Measurements from ENCODE around the gene PCDHB11. TPM values are rescaled to one million over a fixed set of nuclear protein-coding genes. Genes with fewer than 3 reads are reported as not detected.
"Not testable (repeated sequence)": the region's sequence is repeated elsewhere in the genome, so short reads cannot be mapped to it uniquely, and the experiment has no call there.

PCDHB11 gene
- total and polyA plus RNA-seq, 7 donors: 0.34 to 5.0 (median 3.1) TPM; not detected in 2

DNA sequence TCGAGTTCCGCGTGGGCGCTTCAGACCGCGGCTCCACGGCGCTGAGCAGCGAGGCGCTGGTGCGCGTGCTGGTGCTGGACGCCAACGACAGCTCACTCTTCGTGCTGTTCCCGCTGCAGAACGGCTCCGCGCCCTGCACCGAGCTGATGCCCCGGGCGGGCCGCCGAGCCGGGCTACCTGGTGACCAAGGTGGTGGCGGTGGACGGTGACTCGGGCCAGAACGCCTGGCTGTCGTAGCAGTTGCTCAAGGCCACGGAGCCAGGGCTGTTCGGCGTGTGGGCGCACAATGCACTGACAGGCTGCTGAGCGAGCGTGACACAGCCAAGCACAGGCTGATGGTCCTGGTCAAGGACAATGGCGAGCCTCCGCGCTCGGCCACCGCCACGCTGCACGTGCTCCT lies 42.1 kb downstream of the PCDHB11 start:
- no peak for DNase-seq
- intact Hi-C loops (cut with DNase I): no loop called here
- peaks cover 32 to 92% (median 65%) of the 10 kb centered on the region in 4 donors for H3K9me3 ChIP-seq

DNA sequence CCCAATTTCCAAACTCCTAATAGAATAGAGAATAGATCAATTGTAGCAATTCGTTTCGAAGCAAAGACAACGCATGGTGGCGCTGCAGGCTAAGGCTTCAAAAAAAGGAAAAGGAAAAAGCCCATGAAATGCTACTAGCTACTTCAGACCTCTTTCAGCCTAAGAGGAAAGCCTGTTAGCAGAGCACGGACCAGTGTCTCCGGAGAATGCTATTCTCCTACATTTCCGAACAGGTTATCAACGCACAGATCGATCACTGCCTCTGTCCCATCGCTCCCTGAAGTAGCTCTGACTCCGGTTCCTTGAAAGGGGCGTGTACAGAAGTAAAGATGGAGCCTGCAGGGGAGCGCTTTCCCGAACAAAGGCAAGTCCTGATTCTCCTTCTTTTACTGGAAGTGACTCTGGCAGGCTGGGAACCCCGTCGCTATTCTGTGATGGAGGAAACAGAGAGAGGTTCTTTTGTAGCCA lies 45.9 kb downstream of the PCDHB11 start, which contains the start of gene PCDHB15:
TSS of gene PCDHB15 (plus strand) at position 146 of the 468 bp plus-strand sequence. CDS start at position 330, 184 bp downstream.
- TF ChIP-seq POLR2AphosphoS5 (IDR thresholded peaks at IDR 0.05): no peak
- TF ChIP-seq EP300 (IDR thresholded peaks at IDR 0.05): no peak
- no peak for TF ChIP-seq CTCF (IDR thresholded peaks at IDR 0.05)
- no peak for TF ChIP-seq POLR2A (IDR thresholded peaks at IDR 0.05)
- Histone ChIP-seq H3K27me3 (peaks cover 0 to 9% (median 0%) of the 10 kb centered on the region in 3 donors), H3K4me1 (no peaks in the 10 kb centered on the region), H3K36me3 (peaks cover 0 to 10% (median 0%) of the 10 kb centered on the region in 4 donors), H3K4me3 (peak within 1 kb of the TSS; percentile 18 to 31 (median 25)), H3K27ac (no peak within 1 kb of the TSS), H3K9me3 (peaks cover 34 to 92% (median 66%) of the 10 kb centered on the region in 4 donors)
- DNase-seq: no peak
- intact Hi-C loops (cut with DNase I): no loop called here
- 14 to 33% methylated on average over 16 of the region's 16 CpGs for WGBS, 2 donors

More for the DNA sequence above, 42.1 kb downstream of the PCDHB11 start:
- TF ChIP-seq EP300 (IDR thresholded peaks at IDR 0.05) (no peak), CTCF (IDR thresholded peaks at IDR 0.05) (no peak), POLR2AphosphoS5 (IDR thresholded peaks at IDR 0.05) (no peak), POLR2A (IDR thresholded peaks at IDR 0.05) (no peak)
- 34 to 66% methylated on average over 43 of the region's 43 CpGs for WGBS, 2 donors
- Histone ChIP-seq H3K4me3 (no peak overlapping the region), H3K27ac (no peak overlapping the region), H3K36me3 (no peaks in the 10 kb centered on the region), H3K27me3 (peaks cover 0 to 15% (median 0%) of the 10 kb centered on the region in 3 donors), H3K4me1 (no peaks in the 10 kb centered on the region)

GRCh38 chr5:141246971-141247370 lies 47.5 kb downstream of the PCDHB11 start:
- DNase-seq; H3K27ac ChIP-seq; H3K36me3 ChIP-seq; intact Hi-C loops (cut with DNase I); H3K4me3 ChIP-seq; H3K4me1 ChIP-seq; H3K27me3 ChIP-seq: not testable (repeated sequence)
- WGBS, 2 donors: 50 to 77% methylated on average over 33 to 35 of the region's 42 CpGs
- peaks cover 43 to 92% (median 66%) of the 10 kb centered on the region in 4 donors for H3K9me3 ChIP-seq

- H3K27ac ChIP-seq; H3K4me3 ChIP-seq; H3K36me3 ChIP-seq; DNase-seq; H3K27me3 ChIP-seq; H3K4me1 ChIP-seq; intact Hi-C loops (cut with DNase I): not testable (repeated sequence)
- WGBS, 2 donors: 58 to 80% methylated on average over 34 of the region's 34 CpGs
- H3K9me3 ChIP-seq: peaks cover 41 to 92% (median 65%) of the 10 kb centered on the region in 4 donors
Measured at GRCh38 chr5:141247434-141247833, 48.0 kb downstream of the PCDHB11 start.

GRCh38 chr5:141250576-141250975 lies 51.1 kb downstream of the PCDHB11 start:
- Histone ChIP-seq H3K27me3 (no peaks in the 10 kb centered on the region), H3K9me3 (peaks cover 43 to 95% (median 61%) of the 10 kb centered on the region in 4 donors), H3K36me3 (peaks cover 0 to 10% (median 0%) of the 10 kb centered on the region in 4 donors), H3K27ac (no peak overlapping the region), H3K4me3 (no peak overlapping the region), H3K4me1 (no peaks in the 10 kb centered on the region)
- no peak for TF ChIP-seq POLR2A (IDR thresholded peaks at IDR 0.05)
- no peak for TF ChIP-seq POLR2AphosphoS5 (IDR thresholded peaks at IDR 0.05)
- no peak for TF ChIP-seq EP300 (IDR thresholded peaks at IDR 0.05)
- TF ChIP-seq CTCF (IDR thresholded peaks at IDR 0.05): no peak
- no peak for DNase-seq
- intact Hi-C loops (cut with DNase I): no loop called here

Other genes with a start within 250 kb of the PCDHB11 start
Only the 30 nearest of the 37 such genes appear.
- under 1 TPM; under 0.01 to 0.36 (median 0.27) TPM for gene PCDHB1, start 148.3 kb upstream of the PCDHB11 start, total RNA-seq
- under 1 TPM in 1 of 3 donors, not detected in 2; 0.04 TPM for gene PCDHB1, start 148.3 kb upstream of the PCDHB11 start, polyA plus RNA-seq
- 1 to 10 TPM; 2.2 to 5.7 (median 2.9) TPM for gene PCDHB2, start 105.0 kb upstream of the PCDHB11 start, total RNA-seq
- under 1 TPM; under 0.01 to 0.67 (median 0.23) TPM for gene PCDHB2, start 105.0 kb upstream of the PCDHB11 start, polyA plus RNA-seq
- 1 to 10 TPM; 1.7 to 4.9 (median 1.8) TPM for gene PCDHB3, start 99.2 kb upstream of the PCDHB11 start, total RNA-seq
- gene PCDHB3, start 99.2 kb upstream of the PCDHB11 start, polyA plus RNA-seq: under 1 TPM in 1 of 3 donors, not detected in 2; 0.23 TPM
- 1 to 10 TPM; 3.9 to 5.3 (median 4.5) TPM for gene PCDHB4, start 77.8 kb upstream of the PCDHB11 start, total RNA-seq
- gene PCDHB4, start 77.8 kb upstream of the PCDHB11 start, polyA plus RNA-seq: under 1 TPM; 0.23 to 0.60 (median 0.57) TPM
- 1 to 10 TPM; 3.1 to 6.5 (median 4.7) TPM for gene PCDHB5, start 64.4 kb upstream of the PCDHB11 start, total RNA-seq
- under 1 TPM in 2 of 3 donors, not detected in 1; under 0.01 to 0.51 TPM for gene PCDHB5, start 64.4 kb upstream of the PCDHB11 start, polyA plus RNA-seq
- gene PCDHB6, start 49.6 kb upstream of the PCDHB11 start, total RNA-seq: 1 to 10 TPM in 3 of 4 donors, under 1 TPM in 1; 0.71 to 2.3 (median 1.4) TPM
- gene PCDHB6, start 49.6 kb upstream of the PCDHB11 start, polyA plus RNA-seq: under 1 TPM in 1 of 3 donors, not detected in 2; 0.12 TPM
- gene PCDHB7, start 27.0 kb upstream of the PCDHB11 start, total RNA-seq: 1 to 10 TPM; 1.4 to 5.3 (median 2.5) TPM
- gene PCDHB7, start 27.0 kb upstream of the PCDHB11 start, polyA plus RNA-seq: under 1 TPM in 1 of 3 donors, not detected in 2; 0.28 TPM
- gene PCDHB8, start 21.8 kb upstream of the PCDHB11 start, total RNA-seq: 1 to 10 TPM in 2 of 4 donors, under 1 TPM in 2; 0.71 to 2.3 (median 1.4) TPM
- under 1 TPM in 1 of 3 donors, not detected in 2; 0.19 TPM for gene PCDHB8, start 21.8 kb upstream of the PCDHB11 start, polyA plus RNA-seq
- 1 to 10 TPM; 3.6 to 6.3 (median 4.8) TPM for gene PCDHB16, start 17.2 kb upstream of the PCDHB11 start, total RNA-seq
- gene PCDHB16, start 17.2 kb upstream of the PCDHB11 start, polyA plus RNA-seq: under 1 TPM in 1 of 3 donors, not detected in 2; 0.29 TPM
- gene PCDHB9, start 12.5 kb upstream of the PCDHB11 start, total RNA-seq: 1 to 10 TPM; 2.1 to 6.2 (median 5.1) TPM
- gene PCDHB9, start 12.5 kb upstream of the PCDHB11 start, polyA plus RNA-seq: under 1 TPM in 2 of 3 donors, not detected in 1; under 0.01 to 0.26 TPM
- 1 to 10 TPM; 3.9 to 6.2 (median 4.9) TPM for gene PCDHB10, start 7.3 kb upstream of the PCDHB11 start, total RNA-seq
- under 1 TPM in 2 of 3 donors, not detected in 1; 0.60 to 0.80 TPM for gene PCDHB10, start 7.3 kb upstream of the PCDHB11 start, polyA plus RNA-seq
- 10 to 100 TPM in 1 of 4 donors, 1 to 10 TPM in 3; 4.3 to 10.2 (median 5.7) TPM for gene PCDHB12, start 9.1 kb downstream of the PCDHB11 start, total RNA-seq
- under 1 TPM in 2 of 3 donors, not detected in 1; 0.34 to 0.60 TPM for gene PCDHB12, start 9.1 kb downstream of the PCDHB11 start, polyA plus RNA-seq
- gene PCDHB13, start 14.3 kb downstream of the PCDHB11 start, total RNA-seq: 1 to 10 TPM; 3.3 to 7.8 (median 6.1) TPM
- under 1 TPM in 2 of 3 donors, not detected in 1; 0.23 to 0.52 TPM for gene PCDHB13, start 14.3 kb downstream of the PCDHB11 start, polyA plus RNA-seq
- gene PCDHB14, start 23.7 kb downstream of the PCDHB11 start, total RNA-seq: 10 to 100 TPM in 1 of 4 donors, 1 to 10 TPM in 3; 6.3 to 10.5 (median 8.3) TPM
- gene PCDHB14, start 23.7 kb downstream of the PCDHB11 start, polyA plus RNA-seq: 1 to 10 TPM in 1 of 3 donors, not detected in 2; 1.0 TPM
- gene PCDHB15, start 45.8 kb downstream of the PCDHB11 start, total RNA-seq: 1 to 10 TPM; 2.9 to 7.3 (median 5.4) TPM
- gene PCDHB15, start 45.8 kb downstream of the PCDHB11 start, polyA plus RNA-seq: under 1 TPM in 2 of 3 donors, not detected in 1; 0.23 to 0.93 TPM
- gene SLC25A2, start 104.4 kb downstream of the PCDHB11 start, total RNA-seq: under 1 TPM in 2 of 4 donors, not detected in 2; 0.81 to 0.82 TPM
- gene SLC25A2, start 104.4 kb downstream of the PCDHB11 start, polyA plus RNA-seq: under 1 TPM in 1 of 3 donors, not detected in 2; 0.35 TPM
- 10 to 100 TPM; 44.9 to 62.2 (median 48.1) TPM for gene TAF7, start 121.2 kb downstream of the PCDHB11 start, total RNA-seq
- 10 to 100 TPM; 60.1 to 68.0 (median 62.7) TPM for gene TAF7, start 121.2 kb downstream of the PCDHB11 start, polyA plus RNA-seq
- 1 to 10 TPM in 3 of 4 donors, under 1 TPM in 1; 0.71 to 1.4 (median 1.1) TPM for gene PCDHGA1, start 130.9 kb downstream of the PCDHB11 start, total RNA-seq
- gene PCDHGA1, start 130.9 kb downstream of the PCDHB11 start, polyA plus RNA-seq: under 1 TPM in 1 of 3 donors, not detected in 2; 0.26 TPM
- 1 to 10 TPM; 2.8 to 4.9 (median 3.8) TPM for gene PCDHGA2, start 139.1 kb downstream of the PCDHB11 start, total RNA-seq
- gene PCDHGA2, start 139.1 kb downstream of the PCDHB11 start, polyA plus RNA-seq: under 1 TPM in 1 of 3 donors, not detected in 2; 0.47 TPM
- 1 to 10 TPM; 1.5 to 4.4 (median 3.1) TPM for gene PCDHGA3, start 144.2 kb downstream of the PCDHB11 start, total RNA-seq
- under 1 TPM in 2 of 3 donors, not detected in 1; 0.19 to 0.60 TPM for gene PCDHGA3, start 144.2 kb downstream of the PCDHB11 start, polyA plus RNA-seq
- gene PCDHGB1, start 150.5 kb downstream of the PCDHB11 start, total RNA-seq: 1 to 10 TPM; 2.5 to 8.4 (median 4.1) TPM
- gene PCDHGB1, start 150.5 kb downstream of the PCDHB11 start, polyA plus RNA-seq: under 1 TPM in 1 of 3 donors, not detected in 2; 0.26 TPM
- 10 to 100 TPM in 1 of 4 donors, 1 to 10 TPM in 3; 5.0 to 11.3 (median 6.7) TPM for gene PCDHGA4, start 155.4 kb downstream of the PCDHB11 start, total RNA-seq
- under 1 TPM in 1 of 3 donors, not detected in 2; 0.47 TPM for gene PCDHGA4, start 155.4 kb downstream of the PCDHB11 start, polyA plus RNA-seq
- 10 to 100 TPM in 2 of 4 donors, 1 to 10 TPM in 2; 4.3 to 12.9 (median 8.0) TPM for gene PCDHGB2, start 160.4 kb downstream of the PCDHB11 start, total RNA-seq
- gene PCDHGB2, start 160.4 kb downstream of the PCDHB11 start, polyA plus RNA-seq: under 1 TPM in 1 of 3 donors, not detected in 2; 0.51 TPM
- gene PCDHGA5, start 164.5 kb downstream of the PCDHB11 start, total RNA-seq: 1 to 10 TPM; 5.3 to 8.3 (median 7.2) TPM
- under 1 TPM in 1 of 3 donors, not detected in 2; 0.57 TPM for gene PCDHGA5, start 164.5 kb downstream of the PCDHB11 start, polyA plus RNA-seq
- 10 to 100 TPM in 1 of 4 donors, 1 to 10 TPM in 3; 6.1 to 16.1 (median 7.7) TPM for gene PCDHGB3, start 170.6 kb downstream of the PCDHB11 start, total RNA-seq
- under 1 TPM in 2 of 3 donors, not detected in 1; under 0.01 to 0.41 TPM for gene PCDHGB3, start 170.6 kb downstream of the PCDHB11 start, polyA plus RNA-seq
- 10 to 100 TPM in 2 of 4 donors, 1 to 10 TPM in 2; 5.4 to 13.6 (median 8.4) TPM for gene PCDHGA6, start 174.3 kb downstream of the PCDHB11 start, total RNA-seq
- gene PCDHGA6, start 174.3 kb downstream of the PCDHB11 start, polyA plus RNA-seq: under 1 TPM in 1 of 3 donors, not detected in 2; 0.85 TPM
- 10 to 100 TPM in 3 of 4 donors, 1 to 10 TPM in 1; 8.2 to 15.2 (median 10.9) TPM for gene PCDHGA7, start 183.1 kb downstream of the PCDHB11 start, total RNA-seq
- gene PCDHGA7, start 183.1 kb downstream of the PCDHB11 start, polyA plus RNA-seq: under 1 TPM in 1 of 3 donors, not detected in 2; 0.42 TPM
- 1 to 10 TPM; 6.1 to 9.1 (median 7.5) TPM for gene PCDHGB4, start 188.1 kb downstream of the PCDHB11 start, total RNA-seq
- gene PCDHGB4, start 188.1 kb downstream of the PCDHB11 start, polyA plus RNA-seq: under 1 TPM in 1 of 3 donors, not detected in 2; 0.54 TPM
- gene PCDHGA8, start 193.0 kb downstream of the PCDHB11 start, total RNA-seq: 1 to 10 TPM; 4.4 to 7.9 (median 6.6) TPM
- under 1 TPM in 1 of 3 donors, not detected in 2; 0.16 TPM for gene PCDHGA8, start 193.0 kb downstream of the PCDHB11 start, polyA plus RNA-seq
- gene PCDHGB5, start 198.3 kb downstream of the PCDHB11 start, total RNA-seq: 10 to 100 TPM; 10.0 to 16.6 (median 11.8) TPM
- 1 to 10 TPM in 1 of 3 donors, under 1 TPM in 1, not detected in 1; 0.23 to 1.3 TPM for gene PCDHGB5, start 198.3 kb downstream of the PCDHB11 start, polyA plus RNA-seq